ENCODE results near the gene AZIN2. TPM values are rescaled to one million over a fixed set of nuclear protein-coding genes. Genes with fewer than 3 reads are reported as not detected.
A peak's percentile ranks its signal among the peaks of the same experiment; 100 is the strongest.

AZIN2 gene
- total and polyA plus RNA-seq, 2 of the 13 experiments (the other 11 are each of a cell fraction or from before 2014, with no cell fraction given): 1.7 to 3.5 TPM

DNA sequence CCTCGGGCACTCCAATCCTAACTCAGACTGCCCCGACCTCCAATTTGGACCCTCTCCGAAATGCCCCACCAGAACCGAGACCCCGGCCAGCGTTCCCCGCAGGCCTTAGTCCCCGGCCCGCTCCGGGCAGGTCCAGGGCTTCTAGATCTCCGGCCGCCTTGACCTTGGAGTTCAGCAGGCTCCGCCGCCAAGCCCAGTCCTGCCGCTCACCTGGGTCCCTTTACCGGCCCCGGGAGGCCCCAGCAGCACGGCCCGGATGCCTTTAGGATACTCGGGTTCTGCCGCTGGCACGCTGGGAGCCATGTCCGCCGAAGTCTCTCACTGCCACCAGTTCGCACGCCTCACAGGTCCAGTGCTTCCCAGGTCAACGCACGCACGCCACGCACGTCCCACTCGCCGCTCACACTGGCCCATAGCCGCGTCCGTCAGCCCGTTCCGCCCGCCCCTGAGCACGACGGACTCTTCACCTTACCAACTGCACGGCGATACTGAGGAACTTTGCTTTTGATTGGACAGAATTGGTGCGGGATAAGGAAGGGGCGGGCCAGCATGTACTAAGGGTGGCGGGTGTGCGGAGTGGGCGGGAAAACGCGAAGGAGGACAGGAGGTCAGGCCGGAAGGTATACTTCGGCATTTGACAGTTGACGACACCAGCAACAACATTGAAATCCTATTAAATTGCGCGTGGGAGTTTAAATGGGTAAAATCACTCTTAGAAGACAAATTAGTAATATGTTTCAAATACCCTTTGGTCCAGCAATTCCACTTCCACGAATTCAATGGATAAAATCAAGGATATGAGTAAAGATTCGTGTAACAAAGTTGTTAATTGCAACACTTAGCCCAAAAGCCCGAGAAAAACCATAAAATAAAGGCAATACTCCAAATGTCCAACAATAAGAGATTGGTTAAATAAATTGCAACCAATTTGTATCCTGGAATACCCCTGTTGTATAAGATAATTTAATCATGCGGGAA, 44.1 kb upstream of the AZIN2 start, which contains the start of gene AK2 (continued):
- TF ChIP-seq, protein P1, sequence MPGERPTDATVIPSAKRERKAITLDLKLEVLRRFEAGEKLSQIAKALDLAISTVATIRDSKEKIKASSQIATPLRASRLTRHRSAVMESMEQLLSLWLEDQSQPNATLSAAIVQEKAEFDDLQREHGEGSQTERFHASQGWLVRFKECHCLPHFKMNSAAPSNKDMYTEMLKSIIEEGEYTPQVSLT (CRISPR knock-in tag; IDR thresholded peaks at IDR 0.05; ENCODE audit: borderline replicate concordance, low read depth): no peak
- TF ChIP-seq, protein P2, sequence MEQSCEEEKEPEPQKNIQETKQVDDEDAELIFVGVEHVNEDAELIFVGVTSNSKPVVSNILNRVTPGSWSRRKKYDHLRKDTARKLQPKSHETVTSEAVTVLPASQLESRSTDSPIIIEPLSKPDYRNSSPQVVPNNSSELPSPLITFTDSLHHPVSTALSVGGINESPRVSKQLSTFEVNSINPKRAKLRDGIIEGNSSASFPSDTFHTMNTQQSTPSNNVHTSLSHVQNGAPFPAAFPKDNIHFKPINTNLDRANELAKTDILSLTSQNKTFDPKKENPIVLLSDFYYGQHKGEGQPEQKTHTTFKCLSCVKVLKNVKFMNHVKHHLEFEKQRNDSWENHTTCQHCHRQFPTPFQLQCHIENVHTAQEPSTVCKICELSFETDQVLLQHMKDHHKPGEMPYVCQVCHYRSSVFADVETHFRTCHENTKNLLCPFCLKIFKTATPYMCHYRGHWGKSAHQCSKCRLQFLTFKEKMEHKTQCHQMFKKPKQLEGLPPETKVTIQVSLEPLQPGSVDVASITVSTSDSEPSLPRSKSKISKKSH (CRISPR knock-in tag; IDR thresholded peaks at IDR 0.05; ENCODE audit: borderline replicate concordance): peak; percentile 92; the same call in 1 of the 2 replicates
- peak; percentile 41; the same call in 1 of the 2 replicates for TF ChIP-seq ZNF138 (CRISPR knock-in tag; IDR thresholded peaks at IDR 0.05; ENCODE audit: low read depth)
- 0 out of 2 replicates have a peak, but pooled peaks have one; percentile 84 for TF ChIP-seq ZNF598 (CRISPR knock-in tag; IDR thresholded peaks at IDR 0.05; ENCODE audit: borderline replicate concordance)
- TF ChIP-seq ZNF33B (CRISPR knock-in tag; IDR thresholded peaks at IDR 0.05): peak; percentile 95
- TF ChIP-seq ZNF101 (CRISPR knock-in tag; IDR thresholded peaks at IDR 0.05; ENCODE audit: borderline replicate concordance, low read depth): 0 out of 2 replicates have a peak, but pooled peaks have one; percentile 87
- TF ChIP-seq ETV5 (CRISPR knock-in tag; IDR thresholded peaks at IDR 0.05; ENCODE audit: borderline replicate concordance): peak; percentile 79
- peak; percentile 45; the same call in 1 of the 2 replicates for TF ChIP-seq SOX5 (CRISPR knock-in tag; IDR thresholded peaks at IDR 0.05; ENCODE audit: borderline replicate concordance)
- TF ChIP-seq, protein P3, sequence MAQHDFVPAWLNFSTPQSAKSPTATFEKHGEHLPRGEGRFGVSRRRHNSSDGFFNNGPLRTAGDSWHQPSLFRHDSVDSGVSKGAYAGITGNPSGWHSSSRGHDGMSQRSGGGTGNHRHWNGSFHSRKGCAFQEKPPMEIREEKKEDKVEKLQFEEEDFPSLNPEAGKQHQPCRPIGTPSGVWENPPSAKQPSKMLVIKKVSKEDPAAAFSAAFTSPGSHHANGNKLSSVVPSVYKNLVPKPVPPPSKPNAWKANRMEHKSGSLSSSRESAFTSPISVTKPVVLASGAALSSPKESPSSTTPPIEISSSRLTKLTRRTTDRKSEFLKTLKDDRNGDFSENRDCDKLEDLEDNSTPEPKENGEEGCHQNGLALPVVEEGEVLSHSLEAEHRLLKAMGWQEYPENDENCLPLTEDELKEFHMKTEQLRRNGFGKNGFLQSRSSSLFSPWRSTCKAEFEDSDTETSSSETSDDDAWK (CRISPR knock-in tag; IDR thresholded peaks at IDR 0.05): no peak
- TF ChIP-seq ZNF629 (CRISPR knock-in tag; conservative IDR thresholded peaks at IDR 0.05): peak; percentile 44
- TF ChIP-seq, protein P4, sequence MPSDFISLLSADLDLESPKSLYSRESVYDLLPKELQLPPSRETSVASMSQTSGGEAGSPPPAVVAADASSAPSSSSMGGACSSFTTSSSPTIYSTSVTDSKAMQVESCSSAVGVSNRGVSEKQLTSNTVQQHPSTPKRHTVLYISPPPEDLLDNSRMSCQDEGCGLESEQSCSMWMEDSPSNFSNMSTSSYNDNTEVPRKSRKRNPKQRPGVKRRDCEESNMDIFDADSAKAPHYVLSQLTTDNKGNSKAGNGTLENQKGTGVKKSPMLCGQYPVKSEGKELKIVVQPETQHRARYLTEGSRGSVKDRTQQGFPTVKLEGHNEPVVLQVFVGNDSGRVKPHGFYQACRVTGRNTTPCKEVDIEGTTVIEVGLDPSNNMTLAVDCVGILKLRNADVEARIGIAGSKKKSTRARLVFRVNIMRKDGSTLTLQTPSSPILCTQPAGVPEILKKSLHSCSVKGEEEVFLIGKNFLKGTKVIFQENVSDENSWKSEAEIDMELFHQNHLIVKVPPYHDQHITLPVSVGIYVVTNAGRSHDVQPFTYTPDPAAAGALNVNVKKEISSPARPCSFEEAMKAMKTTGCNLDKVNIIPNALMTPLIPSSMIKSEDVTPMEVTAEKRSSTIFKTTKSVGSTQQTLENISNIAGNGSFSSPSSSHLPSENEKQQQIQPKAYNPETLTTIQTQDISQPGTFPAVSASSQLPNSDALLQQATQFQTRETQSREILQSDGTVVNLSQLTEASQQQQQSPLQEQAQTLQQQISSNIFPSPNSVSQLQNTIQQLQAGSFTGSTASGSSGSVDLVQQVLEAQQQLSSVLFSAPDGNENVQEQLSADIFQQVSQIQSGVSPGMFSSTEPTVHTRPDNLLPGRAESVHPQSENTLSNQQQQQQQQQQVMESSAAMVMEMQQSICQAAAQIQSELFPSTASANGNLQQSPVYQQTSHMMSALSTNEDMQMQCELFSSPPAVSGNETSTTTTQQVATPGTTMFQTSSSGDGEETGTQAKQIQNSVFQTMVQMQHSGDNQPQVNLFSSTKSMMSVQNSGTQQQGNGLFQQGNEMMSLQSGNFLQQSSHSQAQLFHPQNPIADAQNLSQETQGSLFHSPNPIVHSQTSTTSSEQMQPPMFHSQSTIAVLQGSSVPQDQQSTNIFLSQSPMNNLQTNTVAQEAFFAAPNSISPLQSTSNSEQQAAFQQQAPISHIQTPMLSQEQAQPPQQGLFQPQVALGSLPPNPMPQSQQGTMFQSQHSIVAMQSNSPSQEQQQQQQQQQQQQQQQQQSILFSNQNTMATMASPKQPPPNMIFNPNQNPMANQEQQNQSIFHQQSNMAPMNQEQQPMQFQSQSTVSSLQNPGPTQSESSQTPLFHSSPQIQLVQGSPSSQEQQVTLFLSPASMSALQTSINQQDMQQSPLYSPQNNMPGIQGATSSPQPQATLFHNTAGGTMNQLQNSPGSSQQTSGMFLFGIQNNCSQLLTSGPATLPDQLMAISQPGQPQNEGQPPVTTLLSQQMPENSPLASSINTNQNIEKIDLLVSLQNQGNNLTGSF (CRISPR knock-in tag; IDR thresholded peaks at IDR 0.05): peak; percentile 94
- TF ChIP-seq EED (CRISPR knock-in tag; IDR thresholded peaks at IDR 0.05): peak; percentile 84
- TF ChIP-seq KLF16 (CRISPR knock-in tag; IDR thresholded peaks at IDR 0.05): no peak
- TF ChIP-seq ZBTB8A (CRISPR knock-in tag; IDR thresholded peaks at IDR 0.05; ENCODE audit: borderline replicate concordance, low read depth): peak; percentile 78; the same call in 1 of the 2 replicates
- peak; percentile 88 for TF ChIP-seq ZNF781 (CRISPR knock-in tag; IDR thresholded peaks at IDR 0.05; ENCODE audit: borderline replicate concordance, not compliant biosample characterization)
- TF ChIP-seq ZSCAN31 (CRISPR knock-in tag; IDR thresholded peaks at IDR 0.05; ENCODE audit: low read depth): peak; percentile 84; the same call in 1 of the 2 replicates
- TF ChIP-seq IKZF1 (IDR thresholded peaks at IDR 0.05): no peak
- peak; percentile 95 for TF ChIP-seq POGZ (CRISPR knock-in tag; IDR thresholded peaks at IDR 0.05)
- TF ChIP-seq ZNF136 (CRISPR knock-in tag; IDR thresholded peaks at IDR 0.05; ENCODE audit: low read depth): peak; percentile 66; the same call in 1 of the 2 replicates

Measured in HepG2 (cell line).